Astrocyte of the spinal cord (primary cell): ENCODE measurements around the gene UBE2J2.

Source experiments
- DNase-seq: peaks from one replicate; pipeline ENCODE4 v3.0.0; 2011; ENCODE audit warnings: low read depth, low spot score
- H3K4me3 ChIP-seq: 2 replicates; pipeline ENCODE4 v1.5.1; 2011; ENCODE audit warnings: low read depth, mild to moderate bottlenecking, low read length, moderate library complexity
- in situ Hi-C: cut with HindIII; loops from 2 replicates; pipeline ENCODE4 v1.10.0; 2017; ENCODE audit warnings: low sequenced_read_pairs
- TF ChIP-seq, protein P1 (sequence below): IDR thresholded peaks from 2 replicates; pipeline ENCODE4 v1.5.1; 2012; ENCODE audit warnings: low read depth, mild to moderate bottlenecking, low read length, inconsistent platforms

UBE2J2 gene

DNA sequence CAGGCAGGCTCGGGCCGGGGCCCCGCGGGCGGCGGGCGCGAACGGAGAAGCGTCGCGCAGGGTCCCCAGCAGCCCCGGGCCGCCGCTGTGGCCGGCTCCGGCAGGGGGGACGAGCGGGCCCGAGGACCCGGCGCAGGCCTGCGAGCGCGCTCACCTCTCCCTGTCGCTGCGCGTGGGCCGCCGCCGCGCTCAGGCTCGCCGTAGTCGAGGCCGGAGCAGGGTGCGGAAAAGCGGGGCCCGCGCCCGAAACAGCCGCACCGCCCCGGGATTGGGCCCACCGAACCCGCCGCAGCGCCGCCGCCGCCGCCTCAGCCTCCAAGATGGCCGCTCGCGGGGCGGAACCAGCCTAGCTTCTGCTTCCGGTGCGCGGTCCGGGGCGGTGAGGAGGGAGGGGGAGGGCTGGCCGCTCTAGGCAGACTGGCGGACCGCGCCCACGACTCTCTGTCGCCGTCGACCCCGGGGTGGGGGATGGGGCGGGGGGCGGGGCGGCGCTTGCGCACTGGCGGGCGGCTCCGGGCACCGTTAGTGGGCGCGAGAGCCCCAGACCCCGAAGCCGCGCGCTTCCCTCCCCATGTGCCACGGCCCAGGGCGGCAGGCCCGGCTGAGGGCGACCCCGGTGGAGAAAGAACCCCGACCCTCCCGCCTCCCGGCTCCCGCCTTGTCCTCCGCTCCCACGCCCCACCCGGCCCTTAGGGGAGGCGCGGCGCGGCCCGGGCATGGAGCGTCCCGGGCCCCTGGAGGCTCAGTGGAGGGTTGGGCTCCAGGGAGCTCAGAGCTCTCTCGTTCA is at the start of gene UBE2J2:
UBE2J2 (minus strand) TSS at position 343 of the 787 bp plus-strand sequence. CDS start 5,862 bp downstream, outside the sequence.
- in situ Hi-C loops, result no loop called here
- TF ChIP-seq, protein P1, sequence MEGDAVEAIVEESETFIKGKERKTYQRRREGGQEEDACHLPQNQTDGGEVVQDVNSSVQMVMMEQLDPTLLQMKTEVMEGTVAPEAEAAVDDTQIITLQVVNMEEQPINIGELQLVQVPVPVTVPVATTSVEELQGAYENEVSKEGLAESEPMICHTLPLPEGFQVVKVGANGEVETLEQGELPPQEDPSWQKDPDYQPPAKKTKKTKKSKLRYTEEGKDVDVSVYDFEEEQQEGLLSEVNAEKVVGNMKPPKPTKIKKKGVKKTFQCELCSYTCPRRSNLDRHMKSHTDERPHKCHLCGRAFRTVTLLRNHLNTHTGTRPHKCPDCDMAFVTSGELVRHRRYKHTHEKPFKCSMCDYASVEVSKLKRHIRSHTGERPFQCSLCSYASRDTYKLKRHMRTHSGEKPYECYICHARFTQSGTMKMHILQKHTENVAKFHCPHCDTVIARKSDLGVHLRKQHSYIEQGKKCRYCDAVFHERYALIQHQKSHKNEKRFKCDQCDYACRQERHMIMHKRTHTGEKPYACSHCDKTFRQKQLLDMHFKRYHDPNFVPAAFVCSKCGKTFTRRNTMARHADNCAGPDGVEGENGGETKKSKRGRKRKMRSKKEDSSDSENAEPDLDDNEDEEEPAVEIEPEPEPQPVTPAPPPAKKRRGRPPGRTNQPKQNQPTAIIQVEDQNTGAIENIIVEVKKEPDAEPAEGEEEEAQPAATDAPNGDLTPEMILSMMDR, result no peak
- DNase-seq, result peak; percentile 91
- H3K4me3 ChIP-seq, result peak within 1 kb of the TSS; percentile 86

DNA sequence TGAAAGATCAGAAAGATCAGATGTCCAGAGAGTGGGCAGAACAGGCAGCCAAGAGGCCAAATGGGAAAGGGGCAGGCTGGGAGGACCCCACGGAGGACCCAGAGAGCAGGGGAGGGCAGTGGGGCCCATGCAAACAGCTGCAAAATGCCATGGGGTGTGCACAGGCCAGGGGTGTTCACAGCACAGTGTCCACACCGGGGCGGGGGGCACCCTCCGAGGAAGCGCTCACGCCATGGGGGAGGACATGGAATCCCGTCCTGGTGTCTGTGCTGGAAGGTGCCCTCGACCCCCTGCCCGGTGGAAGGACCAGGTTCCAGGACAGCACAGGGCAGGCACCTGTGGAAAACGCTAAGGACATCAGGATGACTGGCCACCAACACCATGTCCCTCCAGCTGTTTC is 49.3 kb upstream of the UBE2J2 start:
- no peak for DNase-seq
- in situ Hi-C loops, result no loop called here
- TF ChIP-seq, protein P1, result no peak
- H3K4me3 ChIP-seq, result no peak overlapping the region

DNA sequence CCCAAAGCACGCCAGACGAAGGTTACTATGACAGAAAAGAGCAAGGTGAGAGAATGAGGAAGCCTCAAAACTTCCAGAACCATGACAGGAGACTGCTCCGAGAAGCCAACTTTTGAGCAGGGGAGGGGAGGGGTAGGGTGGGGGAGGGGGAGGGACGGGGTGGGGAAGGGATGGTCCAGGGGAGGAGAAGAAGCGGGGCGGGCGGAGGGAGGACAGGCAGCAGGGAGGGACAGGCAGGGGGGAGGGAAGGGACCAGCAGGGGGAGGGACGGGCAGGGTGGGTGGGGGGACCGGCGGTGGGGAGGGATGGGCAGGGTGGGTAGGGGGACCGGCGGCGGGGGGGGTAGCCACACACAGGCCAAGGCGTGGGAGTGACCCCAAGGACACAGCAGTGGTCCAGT is 48.8 kb upstream of the UBE2J2 start:
- H3K4me3 ChIP-seq, result no peak overlapping the region
- no peak for DNase-seq
- in situ Hi-C loops, result no loop called here
- TF ChIP-seq, protein P1, result no peak

DNA sequence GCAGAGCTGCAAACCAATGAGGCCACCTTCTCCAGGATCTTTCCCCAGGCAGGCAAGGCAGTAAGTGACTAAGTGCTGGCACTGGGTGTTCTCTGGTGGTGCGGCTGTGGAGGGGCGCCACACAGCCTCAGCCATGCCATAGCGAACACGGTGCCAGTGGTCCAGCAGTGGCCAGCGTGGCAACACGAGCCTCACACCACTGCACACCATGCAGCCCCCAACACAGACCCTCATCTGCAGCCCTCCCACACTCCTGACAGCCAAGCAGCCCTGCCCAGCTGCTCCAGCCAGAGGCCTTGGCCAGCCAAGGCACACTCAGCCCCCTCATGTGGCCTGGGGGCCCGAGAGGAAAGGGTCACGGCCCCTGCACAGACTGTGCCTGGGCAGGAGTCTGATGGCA is 47.8 kb upstream of the UBE2J2 start:
- in situ Hi-C loops, result no loop called here
- no peak overlapping the region for H3K4me3 ChIP-seq
- no peak for DNase-seq
- TF ChIP-seq, protein P1, result no peak

DNA sequence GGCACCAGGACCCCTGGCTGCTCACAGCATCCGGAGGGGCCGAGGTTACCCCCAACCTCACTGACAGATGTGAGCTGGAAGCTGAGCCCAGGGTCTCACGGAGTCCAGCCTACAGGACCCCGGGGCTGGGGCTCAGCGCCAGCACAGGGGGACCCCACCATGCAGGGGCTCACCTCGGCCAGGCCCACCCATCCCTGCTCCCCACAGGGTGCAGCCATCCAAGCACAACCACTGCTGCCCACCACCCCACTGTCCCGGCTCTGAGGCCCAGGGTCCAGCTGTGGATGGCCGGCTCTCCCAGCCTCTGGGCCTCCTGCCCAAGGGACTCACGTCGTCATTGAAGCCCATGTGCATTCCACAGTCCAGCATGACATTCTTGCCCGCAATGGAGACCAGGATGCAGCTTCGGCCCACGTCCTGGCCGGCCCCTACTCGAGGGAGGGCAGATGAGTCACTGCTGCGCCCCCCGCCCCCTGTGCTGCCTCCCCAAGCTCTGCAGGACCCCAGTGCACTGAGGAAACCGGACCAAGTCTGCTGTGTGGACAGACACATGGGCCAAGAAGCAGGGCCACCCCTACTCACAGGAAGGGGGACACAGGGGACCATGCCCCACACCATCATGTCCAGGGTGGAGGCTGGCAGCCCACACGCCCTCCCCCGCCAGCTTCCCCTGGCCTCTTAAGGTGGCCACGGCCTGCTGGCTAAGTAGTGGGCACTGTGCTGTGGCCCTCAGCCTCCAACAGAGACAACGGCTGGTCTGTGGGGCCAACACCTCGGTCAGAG is 47.2 kb upstream of the UBE2J2 start:
- TF ChIP-seq, protein P1, result no peak
- in situ Hi-C loops, result no loop called here
- H3K4me3 ChIP-seq, result no peak overlapping the region
- DNase-seq, result no peak

DNA sequence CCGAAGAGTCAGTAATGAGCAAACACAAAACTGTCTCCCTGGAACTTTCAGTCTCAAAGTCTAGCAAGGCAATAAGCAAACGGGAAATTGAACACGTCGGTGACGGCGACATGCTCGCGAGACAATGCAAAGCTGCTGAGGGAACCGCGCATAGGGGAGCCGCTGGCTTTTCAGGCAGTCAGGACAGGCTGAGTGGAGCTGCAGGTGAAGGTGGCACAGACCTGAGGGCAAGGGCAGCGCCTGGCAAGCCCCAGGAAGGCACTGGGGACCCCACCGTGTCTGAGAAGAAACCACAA is 45.9 kb upstream of the UBE2J2 start:
- H3K4me3 ChIP-seq, result no peak overlapping the region
- TF ChIP-seq, protein P1, result no peak
- in situ Hi-C loops, result no loop called here
- DNase-seq, result no peak
